HUES6 (cell line): ENCODE measurements around the gene FGF14.

Source experiments
- H3K27ac ChIP-seq: 2 replicates; pipeline ENCODE4 v1.7.0; 2013; ENCODE audit warnings: low read depth, mild to moderate bottlenecking, low read length, inconsistent platforms
- H3K27me3 ChIP-seq: 2 replicates; pipeline ENCODE4 v1.6.1; 2013; ENCODE audit warnings: low read length; ENCODE audit not compliant: control insufficient read depth, insufficient read depth
- H3K36me3 ChIP-seq: 2 replicates; pipeline ENCODE4 v1.6.1; 2013; ENCODE audit warnings: low read length; ENCODE audit not compliant: control insufficient read depth, insufficient read depth
- H3K4me1 ChIP-seq: 2 replicates; pipeline ENCODE4 v1.6.1; 2013; ENCODE audit warnings: low read length; ENCODE audit not compliant: control insufficient read depth, insufficient read depth
- H3K4me3 ChIP-seq: 2 replicates; pipeline ENCODE4 v1.5.1; 2013; ENCODE audit warnings: low read depth, low read length
- H3K9ac ChIP-seq: one replicate; pipeline ENCODE4 v1.6.1; 2013; ENCODE audit warnings: mild to moderate bottlenecking, low read length
- H3K9me3 ChIP-seq: 2 replicates; pipeline ENCODE4 v1.6.1; 2013; ENCODE audit warnings: low read depth, low read length; ENCODE audit not compliant: control insufficient read depth, insufficient read depth

The FGF14 gene

GRCh38 chr13:101986316-101986715, 415.5 kb downstream of the FGF14 start:
- Histone ChIP-seq H3K4me1 (no peaks in the 10 kb centered on the region), H3K36me3 (no peaks in the 10 kb centered on the region), H3K9me3 (no peaks in the 10 kb centered on the region), H3K9ac (no peak overlapping the region), H3K27me3 (no peaks in the 10 kb centered on the region), H3K4me3 (no peak overlapping the region), H3K27ac (no peak overlapping the region)

- Histone ChIP-seq H3K4me1 (no peaks in the 10 kb centered on the region), H3K27me3 (no peaks in the 10 kb centered on the region), H3K4me3 (no peak overlapping the region), H3K9me3 (no peaks in the 10 kb centered on the region), H3K27ac (no peak overlapping the region), H3K36me3 (no peaks in the 10 kb centered on the region), H3K9ac (no peak overlapping the region)
Measured at GRCh38 chr13:101985321-101985720, 416.5 kb downstream of the FGF14 start.

GRCh38 chr13:101982903-101983302, 418.9 kb downstream of the FGF14 start:
- Histone ChIP-seq H3K36me3 (no peaks in the 10 kb centered on the region), H3K4me3 (no peak overlapping the region), H3K4me1 (no peaks in the 10 kb centered on the region), H3K9ac (no peak overlapping the region), H3K27ac (no peak overlapping the region), H3K27me3 (no peaks in the 10 kb centered on the region), H3K9me3 (no peaks in the 10 kb centered on the region)

GRCh38 chr13:101979825-101980224, 422.0 kb downstream of the FGF14 start:
- no peaks in the 10 kb centered on the region for H3K36me3 ChIP-seq
- H3K4me1 ChIP-seq: no peaks in the 10 kb centered on the region

GRCh38 chr13:101978552-101979315, 423.1 kb downstream of the FGF14 start:
- Histone ChIP-seq H3K4me1 (no peaks in the 10 kb centered on the region), H3K27ac (no peak overlapping the region)

More at GRCh38 chr13:101979825-101980224, 422.0 kb downstream of the FGF14 start:
- H3K9me3 ChIP-seq: no peaks in the 10 kb centered on the region
- no peak overlapping the region for H3K27ac ChIP-seq
- H3K4me3 ChIP-seq: no peak overlapping the region
- H3K9ac ChIP-seq: no peak overlapping the region
- H3K27me3 ChIP-seq: no peaks in the 10 kb centered on the region

GRCh38 chr13:101977475-101977874, 424.4 kb downstream of the FGF14 start:
- Histone ChIP-seq H3K27ac (no peak overlapping the region), H3K9ac (no peak overlapping the region), H3K9me3 (no peaks in the 10 kb centered on the region), H3K27me3 (no peaks in the 10 kb centered on the region), H3K4me3 (no peak overlapping the region), H3K36me3 (no peaks in the 10 kb centered on the region), H3K4me1 (no peaks in the 10 kb centered on the region)

More at GRCh38 chr13:101978552-101979315, 423.1 kb downstream of the FGF14 start:
- no peak overlapping the region for H3K9ac ChIP-seq
- no peak overlapping the region for H3K4me3 ChIP-seq
- no peaks in the 10 kb centered on the region for H3K27me3 ChIP-seq
- H3K36me3 ChIP-seq: no peaks in the 10 kb centered on the region
- no peaks in the 10 kb centered on the region for H3K9me3 ChIP-seq

- Histone ChIP-seq H3K9me3 (no peaks in the 10 kb centered on the region), H3K27ac (no peak overlapping the region), H3K36me3 (no peaks in the 10 kb centered on the region), H3K4me3 (no peak overlapping the region), H3K27me3 (no peaks in the 10 kb centered on the region), H3K4me1 (peaks cover 10% of the 10 kb centered on the region; the same call in 1 of the 2 replicates), H3K9ac (no peak overlapping the region)
Measured at GRCh38 chr13:101972191-101972590, 429.7 kb downstream of the FGF14 start.

- H3K27ac ChIP-seq: no peak overlapping the region
- no peaks in the 10 kb centered on the region for H3K36me3 ChIP-seq
- H3K4me3 ChIP-seq: no peak overlapping the region; the same call in 1 of the 2 replicates
- no peaks in the 10 kb centered on the region for H3K27me3 ChIP-seq
- peaks cover 10% of the 10 kb centered on the region; the same call in 1 of the 2 replicates for H3K4me1 ChIP-seq
- H3K9me3 ChIP-seq: no peaks in the 10 kb centered on the region
- no peak overlapping the region for H3K9ac ChIP-seq
Measured at GRCh38 chr13:101970341-101970740, 431.5 kb downstream of the FGF14 start.

GRCh38 chr13:101967781-101968180, 434.1 kb downstream of the FGF14 start:
- Histone ChIP-seq H3K27ac (no peak overlapping the region), H3K9me3 (no peaks in the 10 kb centered on the region), H3K4me1 (peaks cover 10% of the 10 kb centered on the region; the same call in 1 of the 2 replicates), H3K36me3 (no peaks in the 10 kb centered on the region), H3K27me3 (no peaks in the 10 kb centered on the region), H3K9ac (no peak overlapping the region), H3K4me3 (no peak overlapping the region)

GRCh38 chr13:101967216-101967615, 434.6 kb downstream of the FGF14 start:
- H3K27ac ChIP-seq: no peak overlapping the region
- H3K9me3 ChIP-seq: no peaks in the 10 kb centered on the region
- H3K36me3 ChIP-seq: no peaks in the 10 kb centered on the region
- H3K4me3 ChIP-seq: no peak overlapping the region
- no peak overlapping the region for H3K9ac ChIP-seq
- peaks cover 10% of the 10 kb centered on the region; the same call in 1 of the 2 replicates for H3K4me1 ChIP-seq
- no peaks in the 10 kb centered on the region for H3K27me3 ChIP-seq

- H3K9ac ChIP-seq: no peak overlapping the region
- H3K4me1 ChIP-seq: peaks cover under 1% of the 10 kb centered on the region; the same call in 1 of the 2 replicates
- no peak overlapping the region for H3K27ac ChIP-seq
- no peaks in the 10 kb centered on the region for H3K36me3 ChIP-seq
- H3K9me3 ChIP-seq: no peaks in the 10 kb centered on the region
- no peak overlapping the region for H3K4me3 ChIP-seq
- no peaks in the 10 kb centered on the region for H3K27me3 ChIP-seq
Measured at GRCh38 chr13:101965096-101965495, 436.8 kb downstream of the FGF14 start.
